Stimulated activated naive CD8-positive, alpha-beta T cell treated with anti-CD3 and anti-CD28 coated beads, Interleukin-15, Interleukin-2, amounts not matched to agents 100 U/mL and 50 U/mL, for 24 hours (primary cell): ENCODE results near the gene TBC1D2B.
"Not testable (repeated sequence)": the region's sequence is repeated elsewhere in the genome, so short reads cannot be mapped to it uniquely, and the experiment has no call there.

ENCODE experiments used
- ATAC-seq: fragments of 150-1000 bp; cut with Tn5 transposase; one replicate; pipeline ENCODE4 v1.10.0; 2021
- DNase-seq: peaks from one replicate; pipeline ENCODE4 v3.0.0; 2021

The TBC1D2B gene

GRCh38 chr15:77975332-77976094 is 102.0 kb downstream of the TBC1D2B start:
- ATAC-seq (no peak), DNase-seq (no peak)

GRCh38 chr15:77974416-77975331 is 102.8 kb downstream of the TBC1D2B start:
- ATAC-seq: no peak
- DNase-seq: no peak

- ATAC-seq: no peak
- DNase-seq: no peak
Measured at GRCh38 chr15:77974098-77974414, 103.5 kb downstream of the TBC1D2B start.

GRCh38 chr15:77973273-77974097 is 104.0 kb downstream of the TBC1D2B start:
- not testable (repeated sequence) for ATAC-seq, DNase-seq

- not testable (repeated sequence) for DNase-seq, ATAC-seq
Measured at GRCh38 chr15:77972706-77973105, 104.8 kb downstream of the TBC1D2B start.

- DNase-seq, ATAC-seq: not testable (repeated sequence)
Measured at GRCh38 chr15:77971875-77972274, 105.6 kb downstream of the TBC1D2B start.

- ATAC-seq: not testable (repeated sequence)
Measured at GRCh38 chr15:77970813-77971360, 106.6 kb downstream of the TBC1D2B start.

GRCh38 chr15:77969055-77969454 is 108.5 kb downstream of the TBC1D2B start:
- ATAC-seq (no peak), DNase-seq (no peak)

More at GRCh38 chr15:77970813-77971360, 106.6 kb downstream of the TBC1D2B start:
- DNase-seq: not testable (repeated sequence)

GRCh38 chr15:77967798-77968197 is 109.7 kb downstream of the TBC1D2B start:
- ATAC-seq (no peak), DNase-seq (no peak)

- not testable (repeated sequence) for ATAC-seq, DNase-seq
Measured at GRCh38 chr15:77967235-77967615, 110.3 kb downstream of the TBC1D2B start.

GRCh38 chr15:77966540-77967234 is 110.8 kb downstream of the TBC1D2B start:
- DNase-seq: peak; percentile 65
- ATAC-seq: peak; percentile 63

GRCh38 chr15:77964193-77964592 is 113.3 kb downstream of the TBC1D2B start:
- DNase-seq (no peak), ATAC-seq (no peak)

- peak; percentile 85 for DNase-seq
- ATAC-seq: peak; percentile 96
Measured at GRCh38 chr15:77959432-77959879, 118.1 kb downstream of the TBC1D2B start.

- not testable (repeated sequence) for ATAC-seq, DNase-seq
Measured at GRCh38 chr15:77958716-77959431, 118.6 kb downstream of the TBC1D2B start.

- ATAC-seq, DNase-seq: not testable (repeated sequence)
Measured at GRCh38 chr15:77958021-77958420, 119.5 kb downstream of the TBC1D2B start.

- DNase-seq (peak; percentile 37), ATAC-seq (peak; percentile 82)
Measured at GRCh38 chr15:77953926-77954325, 123.6 kb downstream of the TBC1D2B start.

GRCh38 chr15:77952928-77953446 is 124.5 kb downstream of the TBC1D2B start:
- ATAC-seq: peak; percentile 28
- DNase-seq: peak; percentile 25

- DNase-seq, ATAC-seq: not testable (repeated sequence)
Measured at GRCh38 chr15:77951105-77951786, 126.3 kb downstream of the TBC1D2B start.

- DNase-seq, ATAC-seq: not testable (repeated sequence)
Measured at GRCh38 chr15:77950470-77950869, 127.0 kb downstream of the TBC1D2B start.
